ENCODE data around the gene LYPD4.
A peak's percentile ranks its signal among the peaks of the same experiment; 100 is the strongest.
"Not testable (repeated sequence)": the region's sequence is repeated elsewhere in the genome, so short reads cannot be mapped to it uniquely, and the experiment has no call there.

The LYPD4 gene

GRCh38 chr19:41879080-41879479 lies 34.6 kb upstream of the LYPD4 start:
- Histone ChIP-seq H3K9me3 (ENCODE audit: insufficient read depth, low read length) (no peaks in the 10 kb centered on the region), H3K4me1 (ENCODE audit: insufficient read depth, insufficient read length) (peaks cover 8% of the 10 kb centered on the region), H3K36me3 (ENCODE audit: insufficient read depth, insufficient read length, low read length) (no peaks in the 10 kb centered on the region), H3K4me3 (ENCODE audit: insufficient read length, low read depth) (no peak overlapping the region), H3K9ac (ENCODE audit: insufficient read length, low read depth) (no peak overlapping the region), H3K27me3 (ENCODE audit: insufficient read depth, insufficient read length) (peaks cover 26% of the 10 kb centered on the region)
- no peak for DNase-seq (ENCODE audit: low read depth, low spot score)
- TF ChIP-seq YY1 (IDR thresholded peaks at IDR 0.05; ENCODE audit: insufficient read depth, insufficient read length) (no peak), ZNF274 (IDR thresholded peaks at IDR 0.05; ENCODE audit: low read depth, low read length) (no peak), SUZ12 (IDR thresholded peaks at IDR 0.05; ENCODE audit: extremely low read depth, insufficient read depth, insufficient read length) (no peak)

DNA sequence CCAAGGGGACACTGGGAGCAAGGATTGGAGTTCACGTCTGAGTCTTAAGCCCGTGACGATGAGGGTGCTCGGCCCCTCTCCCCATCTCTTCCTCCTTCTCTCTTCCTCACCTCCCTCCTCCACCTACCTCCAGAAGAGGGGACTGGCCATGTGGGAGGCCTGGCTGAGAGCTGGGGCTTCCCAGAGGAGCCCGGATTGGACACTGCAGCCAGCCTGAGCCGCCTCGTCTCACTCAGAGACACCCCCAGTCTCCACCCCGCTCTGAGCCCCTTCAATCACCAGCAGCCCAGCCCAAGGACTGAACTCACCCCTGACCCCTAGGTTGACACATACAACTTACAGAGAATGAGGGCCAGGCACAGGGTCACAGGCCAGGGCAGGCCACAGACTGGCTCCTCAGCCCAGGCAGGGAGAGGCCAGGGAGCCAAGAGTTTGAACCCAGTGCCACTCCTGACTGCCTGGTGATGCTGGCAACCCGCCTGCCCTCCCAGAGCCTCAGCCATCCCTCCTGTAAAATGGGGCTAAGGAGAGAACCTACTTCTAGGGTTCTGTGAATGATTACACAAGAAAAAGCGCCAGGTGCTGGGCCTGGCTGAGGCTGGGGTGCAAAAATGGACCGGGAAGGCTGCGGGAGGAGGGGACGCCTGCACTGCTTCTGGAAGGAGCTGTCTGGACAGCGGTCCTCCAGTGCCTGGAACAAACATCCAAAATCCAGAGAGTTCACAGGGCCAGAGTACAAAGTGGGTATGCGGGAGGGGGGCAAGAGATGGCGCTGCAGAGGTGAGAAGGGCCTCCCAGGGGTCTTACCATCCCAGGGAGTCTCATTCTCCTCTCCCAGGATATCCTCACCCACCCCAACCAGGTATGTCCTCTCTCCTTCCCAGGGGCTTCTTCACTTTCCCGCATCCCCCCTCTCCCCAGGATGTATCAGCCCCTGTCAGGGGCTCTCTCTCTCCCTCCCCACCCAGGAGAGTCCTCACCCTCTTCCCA lies 33.7 kb upstream of the LYPD4 start:
- H3K4me1 ChIP-seq (ENCODE audit: insufficient read depth, insufficient read length), result peaks cover 6% of the 10 kb centered on the region
- no peak for DNase-seq (ENCODE audit: low read depth, low spot score)
- no peak overlapping the region for H3K4me3 ChIP-seq (ENCODE audit: insufficient read length, low read depth)
- no peaks in the 10 kb centered on the region for H3K9me3 ChIP-seq (ENCODE audit: insufficient read depth, low read length)
- TF ChIP-seq SUZ12 (IDR thresholded peaks at IDR 0.05; ENCODE audit: extremely low read depth, insufficient read depth, insufficient read length) (no peak), ZNF274 (IDR thresholded peaks at IDR 0.05; ENCODE audit: low read depth, low read length) (no peak), YY1 (IDR thresholded peaks at IDR 0.05; ENCODE audit: insufficient read depth, insufficient read length) (no peak)
- no peak overlapping the region for H3K9ac ChIP-seq (ENCODE audit: insufficient read length, low read depth)
- no peaks in the 10 kb centered on the region for H3K36me3 ChIP-seq (ENCODE audit: insufficient read depth, insufficient read length, low read length)
- H3K27me3 ChIP-seq (ENCODE audit: insufficient read depth, insufficient read length), result peaks cover 19% of the 10 kb centered on the region

DNA sequence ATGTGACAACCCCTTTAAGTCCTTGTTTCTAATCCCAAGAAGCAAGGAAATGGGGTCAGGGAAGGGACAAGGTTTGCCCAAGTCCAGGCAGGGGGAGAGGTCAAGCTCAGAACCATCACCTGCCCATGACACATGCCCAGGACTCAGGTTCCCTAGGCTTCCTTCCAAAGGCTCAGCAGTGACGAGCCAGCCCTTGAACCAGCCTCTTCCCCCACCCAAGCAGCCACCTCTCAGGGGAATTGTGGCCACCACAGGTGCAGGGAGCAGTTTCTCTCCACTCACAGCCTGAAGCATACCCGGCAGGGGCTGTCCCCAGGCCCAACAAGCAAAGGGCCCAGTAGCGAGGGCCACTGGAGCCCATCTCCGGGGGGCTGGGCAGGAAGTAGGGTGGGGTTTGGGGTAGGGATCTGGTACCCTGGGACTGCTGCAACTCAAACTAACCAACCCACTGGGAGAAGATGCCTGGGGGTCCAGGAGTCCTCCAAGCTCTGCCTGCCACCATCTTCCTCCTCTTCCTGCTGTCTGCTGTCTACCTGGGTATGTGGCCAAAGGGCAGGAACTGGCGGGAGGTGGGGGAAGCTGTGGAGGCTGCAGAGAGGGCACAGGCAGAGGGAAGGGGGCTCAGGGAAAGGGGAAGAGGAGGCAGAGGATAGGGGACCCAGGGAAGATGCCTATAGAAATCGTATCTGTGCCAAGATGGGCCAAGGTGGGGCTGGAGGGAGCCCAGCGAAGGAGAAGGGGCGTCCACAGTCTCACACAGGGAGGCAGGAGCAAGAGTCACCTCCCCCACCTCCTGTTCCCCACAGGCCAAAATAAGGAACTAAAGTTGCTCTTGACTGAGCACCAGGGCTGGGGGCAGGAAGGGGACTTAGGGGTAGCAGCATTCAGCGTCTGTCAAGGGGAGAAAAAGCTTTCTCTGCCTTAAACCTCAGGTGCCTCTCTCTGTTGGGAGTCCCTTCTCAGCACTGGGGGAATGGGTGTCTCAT lies 32.7 kb upstream of the LYPD4 start, which contains the start of gene CD79A:
Gene CD79A, plus strand, starts transcription at position 433 of the 986 bp plus-strand sequence. Its CDS starts 26 bp downstream, at position 459.
- H3K9me3 ChIP-seq (ENCODE audit: insufficient read depth, low read length), result no peaks in the 10 kb centered on the region
- no peak within 1 kb of the TSS for H3K9ac ChIP-seq (ENCODE audit: insufficient read length, low read depth)
- no peak for TF ChIP-seq YY1 (IDR thresholded peaks at IDR 0.05; ENCODE audit: insufficient read depth, insufficient read length)
- no peak for TF ChIP-seq ZNF274 (IDR thresholded peaks at IDR 0.05; ENCODE audit: low read depth, low read length)
- no peak for DNase-seq (ENCODE audit: low read depth, low spot score)
- peaks cover 9% of the 10 kb centered on the region for H3K27me3 ChIP-seq (ENCODE audit: insufficient read depth, insufficient read length)
- H3K4me1 ChIP-seq (ENCODE audit: insufficient read depth, insufficient read length), result peaks cover 6% of the 10 kb centered on the region
- H3K4me3 ChIP-seq (ENCODE audit: insufficient read length, low read depth), result no peak within 1 kb of the TSS
- H3K36me3 ChIP-seq (ENCODE audit: insufficient read depth, insufficient read length, low read length), result peaks cover 3% of the 10 kb centered on the region

- not testable (repeated sequence) for H3K4me1 ChIP-seq (ENCODE audit: insufficient read depth, insufficient read length); H3K4me3 ChIP-seq (ENCODE audit: insufficient read length, low read depth); H3K9ac ChIP-seq (ENCODE audit: insufficient read length, low read depth); DNase-seq (ENCODE audit: low read depth, low spot score); H3K27me3 ChIP-seq (ENCODE audit: insufficient read depth, insufficient read length); H3K9me3 ChIP-seq (ENCODE audit: insufficient read depth, low read length)
- peaks cover 15% of the 10 kb centered on the region for H3K36me3 ChIP-seq (ENCODE audit: insufficient read depth, insufficient read length, low read length)
Observed at GRCh38 chr19:41875973-41876372, 31.5 kb upstream of the LYPD4 start.

DNA sequence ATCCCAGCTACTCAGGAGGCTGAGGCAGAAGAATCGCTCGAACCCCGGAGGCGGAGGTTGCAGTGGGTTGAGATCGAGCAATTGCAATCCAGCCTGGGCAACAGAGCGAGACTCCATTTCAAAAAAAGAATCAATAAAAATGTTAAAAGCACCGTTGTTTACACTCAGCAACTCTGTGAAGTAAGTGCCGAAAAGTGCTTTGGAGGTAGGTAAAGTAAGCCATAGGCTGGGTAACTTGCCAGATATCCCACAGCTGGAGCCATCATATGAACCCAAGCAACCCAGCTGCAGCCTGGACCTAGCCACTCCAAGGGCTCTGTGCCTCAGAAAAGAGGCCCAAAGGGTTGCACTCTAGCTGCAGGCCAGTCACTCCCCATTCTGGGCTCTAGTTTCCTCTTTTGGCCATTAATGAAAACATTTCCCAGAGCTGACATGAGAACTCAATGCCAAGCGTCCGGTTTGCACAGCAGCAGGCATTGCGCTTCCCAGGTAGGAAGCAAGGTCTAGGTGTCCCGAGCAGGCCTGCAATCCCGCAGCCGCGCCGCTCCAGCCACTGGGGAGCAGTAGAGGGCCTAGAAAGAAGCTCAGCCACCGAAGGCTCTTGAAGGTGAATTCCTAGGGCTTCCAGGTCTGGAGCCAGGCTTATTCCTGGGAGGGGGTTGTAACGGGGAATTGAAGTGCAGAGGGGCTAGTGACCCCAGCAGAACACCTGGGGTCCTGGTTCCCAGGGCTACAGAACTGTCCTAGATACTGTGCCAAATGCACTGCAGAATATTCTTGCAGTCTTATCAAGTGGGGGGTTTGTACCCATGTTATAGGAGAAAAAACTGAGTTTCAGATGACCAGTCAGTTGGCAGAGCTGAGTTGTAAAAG lies 28.5 kb upstream of the LYPD4 start:
- DNase-seq (ENCODE audit: low read depth, low spot score), result peak; percentile 66
- Histone ChIP-seq H3K36me3 (ENCODE audit: insufficient read depth, insufficient read length, low read length) (peaks cover 43% of the 10 kb centered on the region), H3K4me3 (ENCODE audit: insufficient read length, low read depth) (no peak overlapping the region), H3K4me1 (ENCODE audit: insufficient read depth, insufficient read length) (peaks cover 12% of the 10 kb centered on the region), H3K9me3 (ENCODE audit: insufficient read depth, low read length) (no peaks in the 10 kb centered on the region), H3K9ac (ENCODE audit: insufficient read length, low read depth) (no peak overlapping the region), H3K27me3 (ENCODE audit: insufficient read depth, insufficient read length) (no peaks in the 10 kb centered on the region)
- TF ChIP-seq SUZ12 (IDR thresholded peaks at IDR 0.05; ENCODE audit: extremely low read depth, insufficient read depth, insufficient read length), result no peak
- no peak for TF ChIP-seq YY1 (IDR thresholded peaks at IDR 0.05; ENCODE audit: insufficient read depth, insufficient read length)
- no peak for TF ChIP-seq ZNF274 (IDR thresholded peaks at IDR 0.05; ENCODE audit: low read depth, low read length)

- H3K36me3 ChIP-seq (ENCODE audit: insufficient read depth, insufficient read length, low read length), result peaks cover 49% of the 10 kb centered on the region
- no peaks in the 10 kb centered on the region for H3K9me3 ChIP-seq (ENCODE audit: insufficient read depth, low read length)
- TF ChIP-seq YY1 (IDR thresholded peaks at IDR 0.05; ENCODE audit: insufficient read depth, insufficient read length), result no peak
- TF ChIP-seq ZNF274 (IDR thresholded peaks at IDR 0.05; ENCODE audit: low read depth, low read length), result no peak
- no peak for TF ChIP-seq SUZ12 (IDR thresholded peaks at IDR 0.05; ENCODE audit: extremely low read depth, insufficient read depth, insufficient read length)
- H3K27me3 ChIP-seq (ENCODE audit: insufficient read depth, insufficient read length), result no peaks in the 10 kb centered on the region
- peaks cover 10% of the 10 kb centered on the region for H3K4me1 ChIP-seq (ENCODE audit: insufficient read depth, insufficient read length)
- H3K9ac ChIP-seq (ENCODE audit: insufficient read length, low read depth), result no peak overlapping the region
- no peak for DNase-seq (ENCODE audit: low read depth, low spot score)
- no peak overlapping the region for H3K4me3 ChIP-seq (ENCODE audit: insufficient read length, low read depth)
Observed at GRCh38 chr19:41872384-41872774, 27.9 kb upstream of the LYPD4 start.

All from NT2/D1 (cell line).